ENCODE data around the gene ZNF160. TPM values are rescaled to one million over a fixed set of nuclear protein-coding genes. Genes with fewer than 3 reads are reported as not detected.

The ZNF160 gene
- total and polyA plus RNA-seq, 9 of the 15 experiments (the other 6 are each of a cell fraction or from before 2014, with no cell fraction given) = 3.6 to 22.1 (median 11.8) TPM

GRCh38 chr19:53094754-53095575, 8.3 kb downstream of the ZNF160 start:
- Histone ChIP-seq H3K79me2 (ENCODE audit: control insufficient read depth, insufficient read depth, low read length) (peaks cover 45% of the 10 kb centered on the region), H3K4me2 (ENCODE audit: insufficient read depth, low read length) (no peak overlapping the region), H3K9me1 (ENCODE audit: control insufficient read depth, insufficient read depth, low read length) (no peaks in the 10 kb centered on the region), H3K27me3 (ENCODE audit: control insufficient read depth in 2 of 2, insufficient read depth in 2 of 2, low read length in 2 of 2) (no peaks in the 10 kb centered on the region), H3K36me3 (ENCODE audit: control insufficient read depth, insufficient read depth, low read length) (peaks cover 51% of the 10 kb centered on the region), H3K9me3 (replicated peaks; ENCODE audit: control insufficient read depth, insufficient read depth, low read depth, low read length) (no peaks in the 10 kb centered on the region), H4K20me1 (replicated peaks; ENCODE audit: control insufficient read depth, insufficient read depth, low read length) (no peaks in the 10 kb centered on the region), H3K4me3 (no peak overlapping the region), H2AFZ (ENCODE audit: low read depth, low read length) (no peak overlapping the region), H3K4me1 (replicated peaks in 1 of 2; ENCODE audit: control insufficient read depth in 2 of 2, insufficient read depth in 2 of 2, low read length in 2 of 2) (no peaks in the 10 kb centered on the region; a peak in 1 of 5 replicates), H3K27ac (ENCODE audit: extremely low read depth, low read depth, low read length) (no peak overlapping the region), H3K9ac (ENCODE audit: insufficient read depth in 1 of 2, low read depth in 2 of 2, low read length in 2 of 2) (no peak overlapping the region)
- intact Hi-C loops (cut with micrococcal nuclease) = no loop called here
- 96% methylated on average over 14 of the region's 29 CpGs for WGBS (ENCODE audit: insufficient coverage, low coverage, missing lambda C conversion rate)
- ChIA-PET CTCF (ENCODE audit: low intra/inter-chr PET ratio) (no interaction called here), POLR2A (no interaction called here)
- DNase-seq (ENCODE audit: extremely low read depth in 1 of 4, low spot score in 3 of 4) = peak in 3 of 4 experiments; percentile 18 to 38 (median 28)
- ATAC-seq = no peak
- FAIRE-seq = no peak
- in situ Hi-C loops (cut with MboI) = no loop called here
- BruUV-seq (replicated peaks) = no TSS peak
- no peak for TF ChIP-seq NR4A1 (CRISPR knock-in tag; IDR thresholded peaks at IDR 0.05)
- no peak for TF ChIP-seq NR4A1 (tag; IDR thresholded peaks at IDR 0.05)
- no peak for TF ChIP-seq ELK1 (CRISPR knock-in tag; IDR thresholded peaks at IDR 0.05)
- TF ChIP-seq MYBL2 (IDR thresholded peaks at IDR 0.05; ENCODE audit: low read depth) = no peak
- TF ChIP-seq MYBL2 (CRISPR knock-in tag; IDR thresholded peaks at IDR 0.05; ENCODE audit: borderline replicate concordance) = no peak
- TF ChIP-seq C11orf30 (IDR thresholded peaks at IDR 0.05; ENCODE audit: low read depth) = peak; percentile 56; the same call in 1 of the 2 replicates
- TF ChIP-seq CXXC5 (CRISPR knock-in tag; IDR thresholded peaks at IDR 0.05) = no peak
- TF ChIP-seq PCBP1 (IDR thresholded peaks at IDR 0.05; ENCODE audit: low read depth, low read length, poor library complexity, severe bottlenecking) = no peak
- TF ChIP-seq MAFK (IDR thresholded peaks at IDR 0.05; ENCODE audit: low read length) = peak; percentile 50; the same call in 1 of the 2 replicates
- no peak for TF ChIP-seq NFATC3 (IDR thresholded peaks at IDR 0.05)
- TF ChIP-seq ZBTB40 (IDR thresholded peaks at IDR 0.05) = no peak
- TF ChIP-seq ZBTB40 (CRISPR knock-in tag; IDR thresholded peaks at IDR 0.05) = no peak
- TF ChIP-seq KHSRP (IDR thresholded peaks at IDR 0.05) = no peak
- peak; percentile 59; the same call in 1 of the 2 replicates for TF ChIP-seq ZNF316 (IDR thresholded peaks at IDR 0.05)

Data from K562 (cell line).